Fibroblast of lung (primary cell): ENCODE measurements around the gene DCLRE1C. TPM values are rescaled to one million over a fixed set of nuclear protein-coding genes. Genes with fewer than 3 reads are reported as not detected.

ENCODE experiments used
- DNase-seq, 2 donors: peaks; one replicate each; pipeline versions ENCODE4 v3.0.0 to v3.0.0-alpha.2; 2010; ENCODE audit warnings: low read depth in 2 of 2
- H2AFZ ChIP-seq: 2 replicates; pipeline ENCODE4 v1.5.1; 2012; ENCODE audit warnings: low read length, control low read depth, inconsistent platforms
- H3K27ac ChIP-seq: 2 replicates; pipeline ENCODE4 v1.5.1; 2011; ENCODE audit warnings: low read length, control low read depth; ENCODE audit not compliant: insufficient read depth
- H3K27me3 ChIP-seq: 2 replicates; pipeline ENCODE4 v1.5.1; 2011; ENCODE audit warnings: mild to moderate bottlenecking, low read length; ENCODE audit not compliant: control insufficient read depth, insufficient read depth
- H3K36me3 ChIP-seq: 2 replicates; pipeline ENCODE4 v1.5.1; 2011; ENCODE audit warnings: low read length; ENCODE audit not compliant: control insufficient read depth, insufficient read depth
- H3K4me1 ChIP-seq: 2 replicates; pipeline ENCODE4 v1.5.1; 2011; ENCODE audit warnings: low read length; ENCODE audit not compliant: control insufficient read depth, insufficient read depth; ENCODE audit errors: extremely low read depth
- H3K4me2 ChIP-seq: 2 replicates; pipeline ENCODE4 v1.5.1; 2011; ENCODE audit warnings: low read length, control low read depth; ENCODE audit not compliant: insufficient read depth; ENCODE audit errors: extremely low read depth
- H3K4me3 ChIP-seq, 4 experiments: fragments of 200-600 bp in 1 of 4; sonication (generic) in 1 of 4; replicated peaks in 1 of 4; 2 replicates each; pipeline ENCODE4 v1.5.1; 2011 to 2016; ENCODE audit warnings: low read length in 4 of 4, low read depth in 3 of 4, mild to moderate bottlenecking in 3 of 4, control low read depth in 2 of 4, inconsistent platforms in 1 of 4, mixed read lengths in 1 of 4; ENCODE audit not compliant: insufficient read depth in 1 of 4; ENCODE audit errors: control extremely low read depth in 1 of 4
- H3K79me2 ChIP-seq: 2 replicates; pipeline ENCODE4 v1.5.1; 2012; ENCODE audit warnings: mild to moderate bottlenecking, low read length, inconsistent platforms; ENCODE audit not compliant: control insufficient read depth, insufficient read depth
- H3K9ac ChIP-seq: 2 replicates; pipeline ENCODE4 v1.5.1; 2011; ENCODE audit warnings: mild to moderate bottlenecking, low read length, control low read depth; ENCODE audit not compliant: insufficient read depth
- H3K9me3 ChIP-seq: 2 replicates; pipeline ENCODE4 v1.5.1; 2012; ENCODE audit warnings: low read depth, low read length; ENCODE audit not compliant: control insufficient read depth, insufficient read depth
- H4K20me1 ChIP-seq: 2 replicates; pipeline ENCODE4 v1.5.1; 2011; ENCODE audit warnings: low read length; ENCODE audit not compliant: control insufficient read depth, insufficient read depth; ENCODE audit errors: extremely low read depth
- CTCF ChIP-seq, 2 donors: IDR thresholded peaks in 1 of 2; conservative IDR thresholded peaks in 1 of 2; 1 replicate in 1 of 2; 2 replicates in 1 of 2; pipeline ENCODE4 v1.5.1; 2011 to 2012; ENCODE audit warnings: low read length in 2 of 2, control low read depth in 1 of 2, inconsistent platforms in 1 of 2, low read depth in 1 of 2, mild to moderate bottlenecking in 1 of 2
- EZH2 ChIP-seq: IDR thresholded peaks from 2 replicates; pipeline ENCODE4 v1.5.1; 2012; ENCODE audit warnings: low read length, control low read depth, mild to moderate bottlenecking; ENCODE audit errors: missing control alignments
- polyA plus RNA-seq, 2 donors: library from polyadenylated mRNA; depleted of rRNA in 1 of 2; stranded (reverse) in 1 of 2; unstranded in 1 of 2; fragments of >200 nt; gene quantifications; 2 replicates each; pipeline ENCODE4 v1.2.1, GENCODE V29; 2011 to 2012; ENCODE audit warnings: missing spikeins in 1 of 2
- total RNA-seq: library from RNA; depleted of rRNA; stranded (reverse); fragments of >200 nt; gene quantifications from 2 replicates; pipeline ENCODE4 v1.2.1, GENCODE V29; 2014

The DCLRE1C gene
- total and polyA plus RNA-seq, 2 donors (not counting 1 experiment from before 2014, with no cell fraction given) = 8.9 to 13.4 TPM

DNA sequence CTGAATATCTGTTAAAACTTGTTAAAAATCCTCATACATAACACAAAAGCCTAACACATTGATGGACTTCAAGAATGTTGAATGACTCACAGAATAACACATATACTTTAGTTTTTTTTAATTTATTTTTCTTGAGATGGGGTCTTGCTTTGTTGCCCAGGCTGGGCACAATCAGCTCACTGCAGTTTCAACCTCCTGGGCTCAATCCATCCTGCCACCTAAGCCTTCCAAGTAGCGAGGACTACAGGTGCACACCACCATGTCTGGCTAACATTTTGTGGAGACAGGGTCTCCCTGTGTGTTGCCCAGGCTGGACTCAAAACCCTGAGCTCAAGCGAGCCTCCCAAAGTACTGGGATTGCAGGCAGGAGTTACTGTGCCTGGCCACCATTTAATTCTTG lies 47.1 kb downstream of the DCLRE1C start:
- H3K36me3 ChIP-seq = peaks cover 8% of the 10 kb centered on the region
- H3K4me3 ChIP-seq = no peak overlapping the region
- no peaks in the 10 kb centered on the region for H3K4me1 ChIP-seq
- TF ChIP-seq CTCF (conservative IDR thresholded peaks at IDR 0.05 in 1 of 2, IDR thresholded peaks at IDR 0.05 in 1 of 2; ENCODE audit: low read depth in 1 of 2, low read length in 2 of 2) = no peak
- no peak for TF ChIP-seq EZH2
- no peaks in the 10 kb centered on the region for H3K9me3 ChIP-seq
- no peak overlapping the region for H3K9ac ChIP-seq
- no peaks in the 10 kb centered on the region for H3K79me2 ChIP-seq
- H3K27me3 ChIP-seq = no peaks in the 10 kb centered on the region
- DNase-seq = no peak
- H2AFZ ChIP-seq = no peak overlapping the region
- no peak overlapping the region for H3K27ac ChIP-seq
- H4K20me1 ChIP-seq = no peaks in the 10 kb centered on the region
- no peak overlapping the region for H3K4me2 ChIP-seq

- Histone ChIP-seq H3K9me3 (no peaks in the 10 kb centered on the region), H3K4me2 (no peak overlapping the region), H3K4me3 (no peak overlapping the region), H3K79me2 (no peaks in the 10 kb centered on the region), H3K27me3 (no peaks in the 10 kb centered on the region), H2AFZ (no peak overlapping the region), H3K36me3 (peaks cover 8% of the 10 kb centered on the region), H4K20me1 (no peaks in the 10 kb centered on the region), H3K27ac (no peak overlapping the region), H3K4me1 (no peaks in the 10 kb centered on the region), H3K9ac (no peak overlapping the region)
- DNase-seq = no peak
- TF ChIP-seq CTCF (conservative IDR thresholded peaks at IDR 0.05 in 1 of 2, IDR thresholded peaks at IDR 0.05 in 1 of 2; ENCODE audit: low read depth in 1 of 2, low read length in 2 of 2) (no peak), EZH2 (no peak)
Observed at GRCh38 chr10:14905890-14906289, 48.0 kb downstream of the DCLRE1C start.

- no peak for DNase-seq
- peaks cover 8% of the 10 kb centered on the region for H3K36me3 ChIP-seq
- TF ChIP-seq CTCF (conservative IDR thresholded peaks at IDR 0.05 in 1 of 2, IDR thresholded peaks at IDR 0.05 in 1 of 2; ENCODE audit: low read depth in 1 of 2, low read length in 2 of 2) = no peak
- no peak for TF ChIP-seq EZH2
Observed at GRCh38 chr10:14904864-14905263, 49.0 kb downstream of the DCLRE1C start.

More at GRCh38 chr10:14904864-14905263, 49.0 kb downstream of the DCLRE1C start:
- no peaks in the 10 kb centered on the region for H3K27me3 ChIP-seq
- H4K20me1 ChIP-seq = no peaks in the 10 kb centered on the region
- no peaks in the 10 kb centered on the region for H3K79me2 ChIP-seq
- no peak overlapping the region for H3K4me2 ChIP-seq
- no peak overlapping the region for H3K9ac ChIP-seq
- H2AFZ ChIP-seq = no peak overlapping the region
- H3K27ac ChIP-seq = no peak overlapping the region
- no peak overlapping the region for H3K4me3 ChIP-seq
- H3K4me1 ChIP-seq = no peaks in the 10 kb centered on the region
- no peaks in the 10 kb centered on the region for H3K9me3 ChIP-seq
